Inflammatory macrophage treated with lipopolysaccharide for 1 hour (primary cell): ENCODE results near the gene DLG2.

Experiments
- DNase-seq, 2 donors: peaks; one replicate each; pipeline ENCODE4 v3.0.0-alpha.2; 2020 to 2022

DLG2 gene

GRCh38 chr11:84045146-84045545 lies 1582.0 kb downstream of the DLG2 start:
- no peak for DNase-seq

DNA sequence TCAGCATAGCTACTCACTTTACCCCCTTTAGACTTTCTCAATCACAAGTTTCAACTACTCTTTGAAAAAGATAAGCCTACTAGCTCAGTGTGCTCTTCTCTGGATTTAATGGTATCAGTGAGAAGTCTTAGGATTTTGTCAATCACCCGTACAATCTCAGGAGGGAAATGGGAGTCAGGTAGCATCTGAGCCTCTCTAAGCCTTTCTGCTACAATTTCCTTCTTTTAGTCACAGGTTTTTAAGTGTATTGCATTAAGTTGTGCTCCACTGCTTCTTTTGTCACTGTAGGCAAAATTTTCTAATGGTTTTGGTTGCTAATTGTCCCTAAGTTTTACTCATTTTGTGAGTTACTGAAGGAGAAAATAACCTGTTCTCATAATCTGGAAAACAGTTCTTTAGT lies 1582.4 kb downstream of the DLG2 start:
- DNase-seq = no peak

- no peak for DNase-seq
Measured at GRCh38 chr11:84036664-84037194, 1590.4 kb downstream of the DLG2 start.

- DNase-seq = no peak
Measured at GRCh38 chr11:84035645-84036044, 1591.5 kb downstream of the DLG2 start.

- DNase-seq = no peak
Measured at GRCh38 chr11:84034484-84034883, 1592.7 kb downstream of the DLG2 start.

GRCh38 chr11:84024266-84024665 lies 1602.9 kb downstream of the DLG2 start:
- no peak for DNase-seq

- no peak for DNase-seq
Measured at GRCh38 chr11:84022695-84023094, 1604.4 kb downstream of the DLG2 start.

DNA sequence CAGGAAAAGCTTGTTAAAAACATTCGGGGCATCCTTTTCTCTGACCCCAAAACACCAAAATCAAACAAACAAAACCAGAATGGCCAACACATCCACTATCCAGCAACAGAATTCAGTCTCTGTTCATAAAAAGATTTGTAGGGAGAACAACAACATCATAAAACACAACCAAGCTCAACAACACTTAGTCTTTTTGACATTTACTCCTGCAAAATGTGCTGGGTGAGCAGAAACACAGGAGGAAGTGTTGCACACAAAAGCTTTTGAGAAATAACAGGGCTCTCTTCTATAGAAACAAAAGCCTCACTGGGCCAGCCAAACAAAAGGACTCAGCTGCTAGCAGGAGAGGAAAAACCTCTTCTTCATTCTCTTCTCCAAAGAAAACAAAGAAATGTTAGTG lies 1604.9 kb downstream of the DLG2 start:
- DNase-seq = no peak

DNA sequence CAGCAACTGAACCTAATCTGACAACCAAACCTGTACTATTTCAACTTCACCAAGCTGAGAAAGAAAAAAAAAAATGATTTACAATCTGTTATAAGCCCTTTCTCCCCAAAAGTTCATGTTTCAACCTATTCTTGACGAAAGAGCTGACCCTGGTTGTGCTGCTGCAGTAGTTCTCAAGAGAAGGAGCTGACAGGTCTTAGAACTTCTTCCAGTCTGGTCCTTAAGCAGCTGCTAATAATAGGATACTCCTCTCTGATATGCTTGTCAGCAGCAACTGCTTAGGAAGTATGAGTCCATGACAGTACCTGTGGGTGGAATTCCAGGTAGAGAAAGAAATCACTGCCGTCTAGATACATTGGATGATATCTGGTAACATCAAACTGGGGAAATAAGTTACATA lies 1605.9 kb downstream of the DLG2 start:
- DNase-seq = no peak

DNA sequence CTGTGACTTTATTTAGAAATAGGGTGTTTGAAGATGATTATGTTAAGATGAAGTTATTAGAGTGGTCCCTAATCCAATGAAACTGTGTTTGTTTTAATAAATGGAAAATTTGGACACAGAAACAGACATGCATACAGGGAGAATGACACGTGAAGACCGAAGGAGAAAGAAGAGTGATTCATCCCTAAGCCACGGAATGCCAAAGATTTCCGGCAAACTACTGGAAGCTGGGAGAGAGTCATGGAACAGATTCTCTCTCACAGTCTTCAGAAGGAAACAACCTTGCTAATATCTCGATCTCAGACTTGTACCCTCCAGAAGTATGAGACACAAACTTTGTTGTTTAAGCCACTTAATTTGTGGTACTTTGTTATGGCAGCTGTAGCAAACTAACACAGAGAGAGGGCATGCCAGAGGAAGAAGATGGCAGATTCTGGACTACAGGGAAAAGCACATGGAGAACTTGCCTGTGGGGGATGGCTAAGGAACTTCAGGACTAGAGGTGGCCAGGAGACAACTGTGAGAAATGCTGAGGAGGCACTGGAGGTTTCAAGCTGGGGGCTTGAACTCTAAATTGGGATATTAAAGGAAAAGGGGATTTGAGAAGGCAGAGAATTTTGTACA lies 1607.5 kb downstream of the DLG2 start:
- DNase-seq = no peak

- DNase-seq = no peak
Measured at GRCh38 chr11:84014539-84014938, 1612.6 kb downstream of the DLG2 start.

- DNase-seq = no peak
Measured at GRCh38 chr11:84012171-84012826, 1614.8 kb downstream of the DLG2 start.

- no peak for DNase-seq
Measured at GRCh38 chr11:84003181-84003580, 1624.0 kb downstream of the DLG2 start.

GRCh38 chr11:83998921-83999320 lies 1628.2 kb downstream of the DLG2 start:
- DNase-seq = no peak

DNA sequence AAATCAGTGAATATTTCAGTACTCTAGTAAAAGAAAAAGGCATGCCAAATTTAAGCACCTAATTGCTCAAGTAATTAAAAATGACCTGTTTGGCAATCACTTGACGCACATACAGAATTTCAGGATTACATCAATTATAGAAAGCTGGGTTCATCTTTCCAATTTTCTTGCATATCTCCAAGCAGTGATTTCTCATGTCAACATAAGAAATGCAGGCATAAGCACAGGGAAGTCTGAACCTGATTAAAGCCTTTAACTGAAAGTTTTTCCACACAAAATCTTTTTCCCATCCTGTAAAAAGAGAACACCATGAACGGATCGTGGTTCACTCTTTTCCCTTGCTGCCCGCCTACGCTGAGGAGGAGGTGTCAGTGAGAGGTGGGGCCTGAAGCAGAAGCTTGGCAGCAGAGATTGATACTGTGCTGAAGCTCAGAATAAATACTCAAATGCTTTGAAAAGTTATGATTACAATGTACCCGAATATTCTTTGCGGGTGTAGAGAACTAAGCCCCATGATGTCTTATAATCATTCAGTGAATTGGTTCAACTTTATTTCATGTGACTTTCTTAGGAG lies 1636.9 kb downstream of the DLG2 start:
- no peak for DNase-seq

GRCh38 chr11:83982825-83983224 lies 1644.3 kb downstream of the DLG2 start:
- DNase-seq = no peak

GRCh38 chr11:83979593-83979992 lies 1647.6 kb downstream of the DLG2 start:
- no peak for DNase-seq

DNA sequence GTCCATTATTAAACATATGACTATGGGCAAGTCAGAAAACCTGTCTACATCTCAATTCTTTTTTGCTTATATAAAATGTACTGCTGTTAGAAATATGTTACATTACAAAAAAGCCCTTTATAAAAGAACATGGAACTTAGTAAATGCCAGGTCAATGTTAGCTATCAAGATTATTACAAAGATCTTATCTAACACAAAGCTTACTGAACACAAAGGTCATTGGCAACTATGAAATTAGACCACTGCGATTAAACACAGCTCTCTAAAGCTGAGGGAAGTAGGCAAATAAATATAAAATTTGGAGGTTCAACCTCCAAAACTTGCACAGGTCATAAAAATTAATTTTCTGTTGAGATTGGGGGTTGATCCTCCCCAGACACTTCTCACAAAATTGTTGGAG lies 1648.2 kb downstream of the DLG2 start:
- DNase-seq = no peak

- no peak for DNase-seq
Measured at GRCh38 chr11:83976086-83976485, 1651.1 kb downstream of the DLG2 start.

DNA sequence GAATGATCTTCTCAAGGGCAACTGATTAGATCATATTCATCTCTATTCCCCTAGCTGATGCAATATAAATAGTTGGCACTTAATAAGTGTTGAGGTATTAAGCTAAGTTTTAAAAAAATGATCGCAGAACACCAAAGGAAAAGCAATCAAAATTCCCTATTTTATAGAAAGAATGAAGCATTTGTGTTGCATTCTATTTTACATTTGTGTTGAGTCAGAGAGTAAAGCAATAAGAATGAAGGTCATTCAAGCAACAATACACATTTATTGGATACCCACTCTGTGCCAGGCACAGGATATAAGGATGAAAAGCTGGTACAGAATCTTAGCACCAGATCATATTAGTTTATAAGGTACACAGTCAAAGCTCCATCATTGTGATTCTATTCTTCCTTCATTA lies 1654.6 kb downstream of the DLG2 start:
- DNase-seq = no peak

DNA sequence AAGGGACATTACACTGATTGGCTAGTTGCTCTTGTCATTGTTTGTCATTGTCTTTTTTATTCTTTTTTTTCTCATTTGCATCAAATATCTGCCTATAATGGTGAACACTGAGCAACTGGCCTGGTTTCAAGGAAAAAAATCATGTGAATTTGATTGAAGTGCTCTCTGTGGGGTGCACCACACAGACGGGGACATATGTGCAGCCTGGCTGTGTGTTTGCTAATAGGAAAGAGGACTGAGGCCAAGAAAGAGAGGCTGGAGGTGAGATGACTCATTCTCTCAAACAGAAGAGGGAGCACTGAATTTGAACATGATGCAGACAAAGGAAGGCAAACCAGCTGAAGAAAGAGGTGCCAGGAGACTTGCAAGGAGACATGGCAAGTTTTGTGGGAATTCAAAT lies 1656.1 kb downstream of the DLG2 start:
- DNase-seq = no peak

GRCh38 chr11:83970061-83970671 lies 1657.0 kb downstream of the DLG2 start:
- no peak for DNase-seq

- DNase-seq = no peak
Measured at GRCh38 chr11:83957038-83957900, 1669.9 kb downstream of the DLG2 start.
